Measurements from ENCODE around the gene DNAJC6. TPM values are rescaled to one million over a fixed set of nuclear protein-coding genes. Genes with fewer than 3 reads are reported as not detected.

DNAJC6 gene
- total RNA-seq, 4 donors from 2014 or later: 0.10 to 0.75 (median 0.36) TPM; not detected in 1

DNA sequence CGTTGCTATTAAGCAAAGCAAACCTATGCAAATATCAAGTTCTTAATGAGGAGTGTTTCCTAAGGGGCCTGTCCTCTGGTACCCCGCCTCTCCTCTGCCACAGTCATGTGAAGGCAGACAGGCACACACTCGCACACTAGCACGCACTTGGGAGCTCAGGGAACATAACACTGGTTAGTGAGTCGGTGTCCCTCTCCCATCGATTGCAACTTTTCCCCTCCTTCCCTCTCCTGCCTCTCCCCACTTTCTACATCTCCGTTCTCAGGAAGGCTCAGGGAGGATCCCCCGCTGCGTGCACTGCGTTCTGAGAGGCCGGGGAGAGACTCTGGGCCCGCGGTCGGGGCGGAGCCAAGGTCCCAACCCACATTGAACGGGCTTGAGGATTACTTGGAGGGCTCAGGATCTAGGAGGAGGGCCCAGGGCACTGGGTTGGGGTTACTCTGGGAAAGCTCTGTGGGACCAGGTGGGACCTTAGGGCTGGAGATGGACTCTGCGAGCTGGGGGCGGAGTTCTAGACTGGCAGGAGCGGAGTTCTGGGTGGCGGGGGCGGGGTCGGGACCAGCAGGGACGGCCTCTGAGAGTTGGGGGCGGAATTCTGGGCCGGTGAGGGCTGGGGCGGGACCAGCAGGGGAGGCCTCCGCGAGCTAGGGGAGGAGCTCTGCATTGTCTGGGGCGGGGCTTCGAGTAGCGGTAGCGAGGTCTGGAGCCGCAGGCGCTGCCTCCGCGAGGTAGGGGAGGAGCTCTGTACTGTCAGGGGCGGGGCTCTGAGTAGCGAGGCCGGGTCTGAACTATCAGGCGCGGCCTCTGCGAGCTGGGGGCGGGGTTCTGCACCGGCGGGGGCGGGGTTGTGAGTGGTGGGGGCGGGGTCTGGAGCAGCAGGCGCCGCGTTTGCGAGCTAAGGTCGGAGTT lies 110.6 kb downstream of the DNAJC6 start:
- DNase-seq (peak; percentile 98), ATAC-seq (peak; percentile 84 to 85)
- TF ChIP-seq, protein P1, sequence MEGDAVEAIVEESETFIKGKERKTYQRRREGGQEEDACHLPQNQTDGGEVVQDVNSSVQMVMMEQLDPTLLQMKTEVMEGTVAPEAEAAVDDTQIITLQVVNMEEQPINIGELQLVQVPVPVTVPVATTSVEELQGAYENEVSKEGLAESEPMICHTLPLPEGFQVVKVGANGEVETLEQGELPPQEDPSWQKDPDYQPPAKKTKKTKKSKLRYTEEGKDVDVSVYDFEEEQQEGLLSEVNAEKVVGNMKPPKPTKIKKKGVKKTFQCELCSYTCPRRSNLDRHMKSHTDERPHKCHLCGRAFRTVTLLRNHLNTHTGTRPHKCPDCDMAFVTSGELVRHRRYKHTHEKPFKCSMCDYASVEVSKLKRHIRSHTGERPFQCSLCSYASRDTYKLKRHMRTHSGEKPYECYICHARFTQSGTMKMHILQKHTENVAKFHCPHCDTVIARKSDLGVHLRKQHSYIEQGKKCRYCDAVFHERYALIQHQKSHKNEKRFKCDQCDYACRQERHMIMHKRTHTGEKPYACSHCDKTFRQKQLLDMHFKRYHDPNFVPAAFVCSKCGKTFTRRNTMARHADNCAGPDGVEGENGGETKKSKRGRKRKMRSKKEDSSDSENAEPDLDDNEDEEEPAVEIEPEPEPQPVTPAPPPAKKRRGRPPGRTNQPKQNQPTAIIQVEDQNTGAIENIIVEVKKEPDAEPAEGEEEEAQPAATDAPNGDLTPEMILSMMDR (IDR thresholded peaks at IDR 0.05 in 4 of 5, conservative IDR thresholded peaks at IDR 0.05 in 1 of 5): no peak
- TF ChIP-seq POLR2A (IDR thresholded peaks at IDR 0.05): peak; percentile 22 to 26
- H3K36me3 ChIP-seq: peaks cover 0 to 4% of the 10 kb centered on the region in 2 donors
- in situ Hi-C loops (cut with MboI; ENCODE audit: low sequenced_read_pairs in 4 of 4) (loop anchor here in 1 of 4 donors (5.0 to 25.0 kb wide), 2 partner anchors 353 to 558 kb away; no protein-coding TSS in a partner anchor), intact Hi-C loops (cut with DNase I; ENCODE audit: low total_unique reads) (loop anchor here (1.0 to 10.0 kb wide), 5 partner anchors 94 to 1805 kb away; no protein-coding TSS in a partner anchor)
- H3K4me3 ChIP-seq: peak overlapping the region; percentile 58 to 86 (median 72)
- H3K4me1 ChIP-seq: peaks cover 22 to 30% of the 10 kb centered on the region in 2 donors
- H3K27ac ChIP-seq: peak overlapping the region; percentile 94 to 97 (median 96)
- no peaks in the 10 kb centered on the region for H3K9me3 ChIP-seq
- no peaks in the 10 kb centered on the region for H3K27me3 ChIP-seq

DNA sequence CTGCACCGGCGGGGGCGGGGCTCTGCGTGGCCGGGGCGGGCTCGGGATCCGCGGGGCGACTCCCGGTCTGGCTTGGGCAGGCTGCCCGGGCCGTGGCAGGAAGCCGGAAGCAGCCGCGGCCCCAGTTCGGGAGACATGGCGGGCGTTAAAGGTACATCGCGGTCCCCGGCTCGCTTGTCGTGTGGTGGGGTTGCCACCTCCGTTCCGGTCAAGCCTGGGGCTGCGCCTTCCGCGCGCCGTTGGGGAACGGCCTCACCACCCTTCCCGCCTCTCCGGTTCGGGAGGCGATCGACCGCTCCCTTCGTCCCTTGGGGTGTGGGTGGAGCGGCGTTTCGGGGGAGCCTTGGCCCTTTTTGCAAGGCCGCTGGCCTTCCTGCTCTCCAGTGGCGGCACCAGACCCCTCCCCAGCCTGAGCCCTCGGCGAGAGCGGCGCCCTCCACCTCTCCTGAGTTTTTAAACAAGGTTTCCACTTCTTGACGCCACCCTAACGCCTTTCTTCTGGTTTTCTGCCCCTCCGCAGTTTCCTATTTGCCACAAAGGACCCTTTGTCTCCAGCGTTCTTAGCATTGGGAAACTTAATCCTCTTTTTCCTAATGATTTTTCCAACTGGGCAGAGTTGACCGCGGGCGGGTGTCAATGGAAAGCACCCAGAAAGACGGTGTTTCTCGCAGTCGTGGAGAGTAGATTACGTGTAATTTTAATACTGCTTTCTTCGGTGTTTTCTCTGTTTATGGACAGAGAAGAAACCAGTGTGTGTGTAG lies 111.4 kb downstream of the DNAJC6 start, which contains the start of the genes LEPR and LEPROT:
LEPR (plus strand) TSS at position 79 of the 761 bp plus-strand sequence. CDS start 144,898 bp downstream, outside the sequence.
LEPROT (plus strand) TSS at position 79 of the 761 bp plus-strand sequence; CDS start at position 136, 57 bp downstream.
- in situ Hi-C loops (cut with MboI; ENCODE audit: low sequenced_read_pairs in 4 of 4): loop anchor here in 1 of 4 donors (5.0 to 25.0 kb wide), 2 partner anchors 353 to 558 kb away; no protein-coding TSS in a partner anchor
- H3K4me1 ChIP-seq: peaks cover 22 to 30% of the 10 kb centered on the region in 2 donors
- DNase-seq (no peak), ATAC-seq (peak in 1 of 2 donors; percentile 70)
- no peaks in the 10 kb centered on the region for H3K27me3 ChIP-seq
- H3K9me3 ChIP-seq: no peaks in the 10 kb centered on the region
- TF ChIP-seq, protein P1 (IDR thresholded peaks at IDR 0.05 in 4 of 5, conservative IDR thresholded peaks at IDR 0.05 in 1 of 5): no peak
- peak; percentile 81 to 84 for TF ChIP-seq POLR2A (IDR thresholded peaks at IDR 0.05)
- H3K4me3 ChIP-seq: peak within 1 kb of the TSS; percentile 75 to 87 (median 85)
- H3K27ac ChIP-seq: peak within 1 kb of the TSS; percentile 94 to 97 (median 96)
- intact Hi-C loops (cut with DNase I; ENCODE audit: low total_unique reads): loop anchor here (1.0 to 10.0 kb wide), 5 partner anchors 94 to 1806 kb away; no protein-coding TSS in a partner anchor
- H3K36me3 ChIP-seq: peaks cover 0 to 12% of the 10 kb centered on the region in 2 donors

DNA sequence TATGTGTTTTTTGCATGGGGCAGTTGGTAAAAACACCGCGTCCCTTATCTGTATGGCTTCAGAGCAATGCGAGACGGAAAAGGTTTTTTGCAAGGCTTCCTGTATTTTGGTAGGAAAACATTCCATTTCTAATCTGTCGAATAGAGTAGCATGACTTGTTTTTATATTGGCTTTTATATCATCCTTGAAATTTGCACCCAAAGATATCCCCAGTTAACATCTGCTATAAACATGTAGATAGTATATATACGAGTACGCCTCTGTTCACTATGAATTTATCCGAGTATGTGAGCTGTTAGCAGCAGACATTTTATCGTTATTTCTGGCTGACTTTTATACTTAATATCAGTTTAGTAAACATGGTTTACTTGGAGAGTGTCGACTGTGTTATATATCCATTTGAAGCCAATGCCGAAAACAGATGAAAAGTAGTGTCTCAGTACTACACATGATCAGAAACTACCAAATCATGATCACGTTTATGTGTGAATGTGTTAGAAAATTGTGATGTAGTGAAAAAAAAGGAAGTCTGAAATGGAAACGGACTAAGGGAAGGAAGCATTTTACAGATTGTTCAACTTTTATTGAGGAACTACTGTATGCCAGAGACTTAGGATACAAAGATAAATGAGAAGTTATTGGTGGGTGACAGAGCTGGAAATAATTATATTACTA lies 112.1 kb downstream of the DNAJC6 start:
- Histone ChIP-seq H3K27ac (peak overlapping the region; percentile 94 to 97 (median 96)), H3K4me3 (peak overlapping the region; percentile 75 to 87 (median 84)), H3K4me1 (peaks cover 22 to 30% of the 10 kb centered on the region in 2 donors), H3K36me3 (peaks cover 0 to 18% of the 10 kb centered on the region in 2 donors), H3K27me3 (no peaks in the 10 kb centered on the region), H3K9me3 (no peaks in the 10 kb centered on the region)
- DNase-seq (no peak), ATAC-seq (no peak)
- in situ Hi-C loops (cut with MboI; ENCODE audit: low sequenced_read_pairs in 4 of 4) (loop anchor here in 1 of 4 donors (5.0 to 25.0 kb wide), 2 partner anchors 354 to 559 kb away; no protein-coding TSS in a partner anchor), intact Hi-C loops (cut with DNase I; ENCODE audit: low total_unique reads) (loop anchor here (5.0 to 10.0 kb wide), 4 partner anchors 164 to 1807 kb away; no protein-coding TSS in a partner anchor)
- TF ChIP-seq POLR2A (IDR thresholded peaks at IDR 0.05): no peak
- TF ChIP-seq, protein P1 (IDR thresholded peaks at IDR 0.05 in 4 of 5, conservative IDR thresholded peaks at IDR 0.05 in 1 of 5): no peak
